ENCODE data around the gene MTF1.

Gene MTF1

DNA sequence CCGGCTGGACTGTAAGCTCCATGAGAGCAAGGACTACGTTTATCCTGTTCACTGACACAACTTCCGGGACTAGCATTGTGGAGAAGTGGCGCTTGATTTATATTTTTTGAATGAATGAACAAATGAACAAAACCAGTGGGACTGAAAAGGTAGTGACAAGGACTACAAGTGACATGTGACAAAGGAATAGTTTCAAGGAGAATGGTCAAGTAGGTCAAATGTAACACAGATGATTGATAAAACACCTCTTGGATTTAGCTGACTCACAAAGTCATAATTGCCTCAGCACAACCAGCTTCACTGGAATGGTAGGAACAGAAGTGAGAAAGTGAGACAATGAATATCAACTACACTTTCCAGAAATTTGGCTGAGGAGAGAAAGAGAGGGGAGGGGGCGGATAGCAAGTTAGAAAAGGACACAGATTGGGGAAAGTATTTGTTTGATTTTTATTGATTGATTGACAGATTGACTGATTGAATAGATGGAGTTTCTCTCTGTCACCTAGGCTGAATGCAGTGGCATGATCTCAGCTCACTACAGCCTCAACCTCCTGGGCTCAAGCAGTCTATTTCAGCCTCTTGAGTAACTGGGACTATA, 14.2 kb downstream of the MTF1 start:
- H3K9ac ChIP-seq (ENCODE audit: low read length): no peak overlapping the region
- no peaks in the 10 kb centered on the region for H3K36me3 ChIP-seq (ENCODE audit: control insufficient read depth, insufficient read depth, low read length)
- H3K27me3 ChIP-seq (ENCODE audit: control insufficient read depth, insufficient read depth, low read length): no peaks in the 10 kb centered on the region
- H3K4me3 ChIP-seq (ENCODE audit: low read length): no peak overlapping the region
- H3K27ac ChIP-seq (ENCODE audit: low read depth, low read length): no peak overlapping the region
- H3K4me1 ChIP-seq (ENCODE audit: control insufficient read depth, insufficient read depth, low read length): no peaks in the 10 kb centered on the region

DNA sequence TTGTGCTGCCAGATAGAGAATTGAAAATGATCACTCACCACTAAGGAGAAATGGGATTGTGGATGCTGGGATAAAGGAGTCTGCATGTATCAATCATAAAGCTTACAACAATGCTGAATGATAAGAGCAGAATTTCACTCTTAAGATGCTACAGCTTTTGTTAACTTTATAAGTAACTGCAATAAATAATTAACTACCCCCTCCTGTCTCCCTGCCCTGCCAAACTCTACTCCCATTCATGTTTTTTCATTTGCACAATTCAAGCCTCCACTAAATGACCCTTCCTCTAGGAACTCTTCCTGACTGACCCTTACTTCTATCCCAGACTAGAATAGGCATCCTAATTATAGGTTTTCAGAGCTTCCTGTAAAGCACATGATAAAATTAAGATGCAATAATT, 14.9 kb downstream of the MTF1 start:
- Histone ChIP-seq H3K27ac (ENCODE audit: low read depth, low read length) (no peak overlapping the region), H3K36me3 (ENCODE audit: control insufficient read depth, insufficient read depth, low read length) (peaks cover 5% of the 10 kb centered on the region), H3K27me3 (ENCODE audit: control insufficient read depth, insufficient read depth, low read length) (no peaks in the 10 kb centered on the region)

DNA sequence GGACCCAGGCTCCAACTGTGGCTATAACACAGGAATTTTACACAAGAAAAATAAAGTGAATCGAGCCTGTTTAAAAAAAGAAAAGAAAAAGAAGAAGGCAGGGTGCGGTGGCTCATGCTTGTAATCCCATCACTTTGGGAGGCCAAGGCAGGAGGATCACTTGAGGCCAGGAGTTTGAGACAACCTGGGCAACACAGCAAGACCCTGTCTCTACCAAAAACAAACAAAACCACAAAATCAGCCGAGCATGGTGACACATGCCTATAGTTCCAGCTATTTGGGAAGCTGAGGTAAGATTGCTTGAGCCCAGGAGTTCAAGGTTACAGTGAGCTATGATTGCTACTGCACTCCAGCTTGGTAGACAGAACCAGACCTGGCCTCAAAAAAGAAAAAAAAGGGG, 17.7 kb downstream of the MTF1 start:
- Histone ChIP-seq H3K36me3 (ENCODE audit: control insufficient read depth, insufficient read depth, low read length) (peaks cover 13% of the 10 kb centered on the region), H3K4me1 (ENCODE audit: control insufficient read depth, insufficient read depth, low read length) (no peaks in the 10 kb centered on the region), H3K9ac (ENCODE audit: low read length) (no peak overlapping the region), H3K27me3 (ENCODE audit: control insufficient read depth, insufficient read depth, low read length) (no peaks in the 10 kb centered on the region), H3K4me3 (ENCODE audit: low read length) (no peak overlapping the region), H3K27ac (ENCODE audit: low read depth, low read length) (no peak overlapping the region)

More for the DNA sequence above, 14.9 kb downstream of the MTF1 start:
- H3K4me3 ChIP-seq (ENCODE audit: low read length): no peak overlapping the region
- H3K4me1 ChIP-seq (ENCODE audit: control insufficient read depth, insufficient read depth, low read length): no peaks in the 10 kb centered on the region
- no peak overlapping the region for H3K9ac ChIP-seq (ENCODE audit: low read length)

DNA sequence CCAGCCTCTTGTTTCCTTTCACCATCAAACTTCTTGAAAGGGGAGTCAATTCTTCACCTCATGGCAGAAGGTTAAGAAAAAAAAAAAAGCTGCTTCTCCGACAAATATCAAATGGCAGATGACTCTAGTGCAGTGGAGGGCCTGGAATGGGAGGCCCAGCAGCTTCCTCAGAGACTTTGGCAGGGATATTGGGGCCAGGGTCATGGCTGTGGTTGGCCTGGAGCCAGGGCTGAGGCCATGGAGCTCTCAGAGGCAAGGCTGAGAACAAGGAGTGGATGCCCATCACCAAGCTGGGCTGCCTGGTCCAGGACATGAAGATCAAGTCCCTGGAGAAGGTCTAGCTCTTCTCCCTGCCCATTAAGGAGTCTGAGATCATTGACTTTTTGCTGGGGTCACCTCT, 18.7 kb downstream of the MTF1 start:
- no peak overlapping the region for H3K9ac ChIP-seq (ENCODE audit: low read length)
- H3K4me3 ChIP-seq (ENCODE audit: low read length): no peak overlapping the region
- H3K36me3 ChIP-seq (ENCODE audit: control insufficient read depth, insufficient read depth, low read length): peaks cover 17% of the 10 kb centered on the region
- H3K4me1 ChIP-seq (ENCODE audit: control insufficient read depth, insufficient read depth, low read length): no peaks in the 10 kb centered on the region
- no peaks in the 10 kb centered on the region for H3K27me3 ChIP-seq (ENCODE audit: control insufficient read depth, insufficient read depth, low read length)
- H3K27ac ChIP-seq (ENCODE audit: low read depth, low read length): no peak overlapping the region

DNA sequence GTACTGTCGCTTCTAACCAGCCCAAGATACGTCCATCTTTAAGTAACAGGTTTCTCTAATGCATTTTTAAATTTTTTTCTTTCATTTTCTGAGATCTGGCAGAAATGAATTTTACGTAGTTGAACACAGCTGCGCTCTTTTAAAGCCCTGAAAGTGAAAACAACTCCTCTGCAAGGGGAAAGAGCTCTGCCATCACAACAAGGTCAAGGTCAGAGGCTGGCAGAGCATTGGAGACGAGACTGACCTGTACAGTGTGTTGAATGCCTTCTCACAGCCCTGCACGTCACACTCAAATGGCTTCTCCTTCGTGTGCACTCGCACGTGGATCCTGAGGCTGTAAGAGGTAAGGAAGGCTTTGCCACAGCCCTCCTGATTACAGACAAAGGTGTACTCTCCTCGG, 19.7 kb downstream of the MTF1 start:
- no peak overlapping the region for H3K27ac ChIP-seq (ENCODE audit: low read depth, low read length)
- no peaks in the 10 kb centered on the region for H3K27me3 ChIP-seq (ENCODE audit: control insufficient read depth, insufficient read depth, low read length)
- H3K4me1 ChIP-seq (ENCODE audit: control insufficient read depth, insufficient read depth, low read length): no peaks in the 10 kb centered on the region
- no peak overlapping the region for H3K9ac ChIP-seq (ENCODE audit: low read length)
- H3K4me3 ChIP-seq (ENCODE audit: low read length): no peak overlapping the region
- H3K36me3 ChIP-seq (ENCODE audit: control insufficient read depth, insufficient read depth, low read length): peaks cover 24% of the 10 kb centered on the region

DNA sequence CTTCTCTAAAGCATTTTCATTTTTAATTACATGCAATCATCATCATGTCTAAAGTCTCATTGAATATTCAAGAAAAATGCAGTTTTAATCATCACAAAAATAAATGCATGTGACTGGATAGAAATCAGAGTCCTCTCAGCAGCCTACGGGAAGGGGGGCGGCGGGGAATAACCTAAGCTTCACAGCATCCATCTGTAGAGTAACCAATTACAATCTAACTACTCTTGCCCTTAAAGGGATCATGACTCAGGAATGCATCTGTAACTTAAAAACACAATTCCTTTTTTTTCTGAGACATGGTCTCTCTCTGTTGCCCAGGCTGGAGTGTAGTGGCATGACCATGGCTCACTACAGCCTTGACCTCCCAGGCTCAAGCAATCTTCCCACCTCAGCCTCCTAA, 22.6 kb downstream of the MTF1 start:
- Histone ChIP-seq H3K4me3 (ENCODE audit: low read length) (no peak overlapping the region), H3K27ac (ENCODE audit: low read depth, low read length) (no peak overlapping the region), H3K36me3 (ENCODE audit: control insufficient read depth, insufficient read depth, low read length) (peaks cover 39% of the 10 kb centered on the region), H3K4me1 (ENCODE audit: control insufficient read depth, insufficient read depth, low read length) (no peaks in the 10 kb centered on the region), H3K27me3 (ENCODE audit: control insufficient read depth, insufficient read depth, low read length) (no peaks in the 10 kb centered on the region), H3K9ac (ENCODE audit: low read length) (no peak overlapping the region)

DNA sequence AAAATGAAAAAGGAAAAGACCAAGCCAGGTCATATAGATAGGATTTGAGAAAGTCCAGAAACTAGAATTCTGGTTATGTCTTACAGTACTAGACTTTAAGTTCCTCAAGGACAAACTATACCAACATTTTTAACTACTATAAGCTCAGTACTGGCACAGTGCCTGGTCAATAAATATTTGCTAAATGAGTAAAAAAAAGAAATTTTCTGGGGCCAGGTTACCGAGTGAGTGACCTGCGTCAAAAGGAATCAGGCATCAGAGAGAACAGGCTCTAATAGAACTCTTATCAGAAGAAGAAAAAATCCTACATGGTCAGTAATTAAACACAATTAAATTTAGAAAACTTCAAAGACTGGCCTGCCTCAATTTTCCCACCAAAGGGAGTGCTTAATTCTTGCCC, 27.6 kb downstream of the MTF1 start:
- no peak overlapping the region for H3K9ac ChIP-seq (ENCODE audit: low read length)
- H3K4me1 ChIP-seq (ENCODE audit: control insufficient read depth, insufficient read depth, low read length): no peaks in the 10 kb centered on the region
- H3K27ac ChIP-seq (ENCODE audit: low read depth, low read length): no peak overlapping the region
- peaks cover 29% of the 10 kb centered on the region for H3K36me3 ChIP-seq (ENCODE audit: control insufficient read depth, insufficient read depth, low read length)
- H3K4me3 ChIP-seq (ENCODE audit: low read length): no peak overlapping the region
- no peaks in the 10 kb centered on the region for H3K27me3 ChIP-seq (ENCODE audit: control insufficient read depth, insufficient read depth, low read length)

DNA sequence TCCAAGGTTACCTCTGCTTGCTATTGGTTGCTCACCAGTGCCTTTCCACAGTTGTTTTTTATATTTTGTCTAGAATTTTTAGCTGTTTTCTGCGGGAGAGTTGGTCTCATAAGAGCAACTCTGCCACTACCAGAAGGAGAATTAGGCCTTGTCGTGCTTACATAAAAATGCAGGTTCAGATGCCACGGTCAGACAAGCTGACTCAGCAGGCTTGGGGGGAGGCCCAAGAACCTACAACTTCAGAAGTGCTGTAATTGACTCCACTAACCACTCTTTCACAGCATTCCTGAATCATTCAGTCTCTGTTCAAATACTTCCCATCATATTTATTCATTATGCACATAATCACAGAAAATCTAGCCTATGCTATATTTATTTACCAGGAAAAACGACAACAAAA, 28.3 kb downstream of the MTF1 start:
- H3K9ac ChIP-seq (ENCODE audit: low read length): no peak overlapping the region
- peaks cover 26% of the 10 kb centered on the region for H3K36me3 ChIP-seq (ENCODE audit: control insufficient read depth, insufficient read depth, low read length)
- H3K27me3 ChIP-seq (ENCODE audit: control insufficient read depth, insufficient read depth, low read length): no peaks in the 10 kb centered on the region
- H3K27ac ChIP-seq (ENCODE audit: low read depth, low read length): no peak overlapping the region
- H3K4me3 ChIP-seq (ENCODE audit: low read length): no peak overlapping the region
- H3K4me1 ChIP-seq (ENCODE audit: control insufficient read depth, insufficient read depth, low read length): no peaks in the 10 kb centered on the region

DNA sequence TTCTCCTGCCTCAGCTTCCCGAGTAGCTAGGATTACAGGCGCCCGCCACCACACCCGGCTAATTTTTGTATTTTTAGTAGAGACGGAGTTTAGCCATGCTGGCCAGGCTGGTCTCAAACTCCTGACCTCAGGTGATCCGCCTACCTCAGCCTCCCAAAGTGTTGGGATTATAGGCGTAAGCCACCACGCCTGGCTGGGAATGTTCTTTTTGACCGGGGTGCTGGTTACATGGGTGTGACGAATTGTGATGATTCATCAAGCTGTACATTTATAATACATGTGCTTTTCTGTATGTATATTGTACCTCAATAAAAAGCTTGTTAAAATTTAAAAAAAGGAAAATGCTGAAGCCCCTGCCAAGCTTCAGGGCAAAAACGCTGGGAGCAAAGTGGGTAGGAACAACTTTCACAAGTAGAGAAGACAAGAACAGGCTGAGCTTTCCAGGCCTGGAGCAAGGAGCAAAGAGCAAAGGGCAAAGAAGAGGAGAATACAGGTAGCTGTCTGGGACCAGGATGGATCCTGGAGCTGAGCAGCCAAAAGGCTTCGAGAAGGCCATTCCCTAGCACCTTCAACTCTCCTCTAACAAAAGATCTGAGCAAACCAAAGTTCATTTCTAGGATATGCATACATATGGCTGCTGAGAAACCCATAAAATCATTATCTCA, 30.9 kb downstream of the MTF1 start:
- Histone ChIP-seq H3K4me3 (ENCODE audit: low read length) (no peak overlapping the region), H3K27me3 (ENCODE audit: control insufficient read depth, insufficient read depth, low read length) (no peaks in the 10 kb centered on the region), H3K36me3 (ENCODE audit: control insufficient read depth, insufficient read depth, low read length) (peaks cover 15% of the 10 kb centered on the region), H3K27ac (ENCODE audit: low read depth, low read length) (no peak overlapping the region), H3K9ac (ENCODE audit: low read length) (no peak overlapping the region), H3K4me1 (ENCODE audit: control insufficient read depth, insufficient read depth, low read length) (no peaks in the 10 kb centered on the region)

DNA sequence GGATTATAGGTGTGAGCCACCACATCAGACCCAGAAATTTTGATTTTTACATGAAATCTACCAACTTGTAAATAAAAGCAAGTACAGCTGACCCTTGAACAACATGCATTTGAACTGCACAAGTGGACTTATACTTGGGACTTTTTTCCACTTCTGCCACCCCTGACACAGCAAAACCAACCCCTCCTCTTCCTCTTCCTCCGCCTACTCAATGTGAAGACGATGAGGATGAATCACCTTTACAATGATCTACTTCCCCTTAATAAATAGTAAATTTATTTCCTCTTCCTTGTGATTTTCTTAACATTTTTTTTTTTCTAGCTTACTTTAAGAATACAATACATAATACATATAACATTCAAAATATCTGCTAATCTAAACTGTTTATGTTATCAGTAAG, 33.9 kb downstream of the MTF1 start:
- no peak overlapping the region for H3K9ac ChIP-seq (ENCODE audit: low read length)
- no peak overlapping the region for H3K27ac ChIP-seq (ENCODE audit: low read depth, low read length)
- no peaks in the 10 kb centered on the region for H3K27me3 ChIP-seq (ENCODE audit: control insufficient read depth, insufficient read depth, low read length)
- H3K4me1 ChIP-seq (ENCODE audit: control insufficient read depth, insufficient read depth, low read length): no peaks in the 10 kb centered on the region
- H3K36me3 ChIP-seq (ENCODE audit: control insufficient read depth, insufficient read depth, low read length): peaks cover 18% of the 10 kb centered on the region
- H3K4me3 ChIP-seq (ENCODE audit: low read length): no peak overlapping the region

DNA sequence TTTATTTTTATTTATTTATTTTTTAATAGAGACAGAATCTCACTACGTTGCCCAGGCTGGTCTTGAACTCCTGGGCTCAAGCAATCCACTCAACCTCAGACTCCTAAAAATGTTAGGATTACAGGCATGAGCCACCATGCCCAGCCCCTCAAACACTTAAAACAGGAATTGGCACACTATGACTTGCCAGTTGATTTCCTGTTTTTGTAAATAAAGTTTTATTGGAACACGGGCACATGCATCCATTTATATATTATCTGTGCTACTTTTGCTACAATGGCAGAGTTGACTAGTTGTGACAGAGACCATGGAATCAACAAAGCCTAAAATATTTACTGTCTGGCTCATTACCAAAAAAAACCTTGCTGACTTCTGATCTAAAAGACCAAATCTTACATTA, 35.4 kb downstream of the MTF1 start:
- H3K4me3 ChIP-seq (ENCODE audit: low read length): no peak overlapping the region
- H3K4me1 ChIP-seq (ENCODE audit: control insufficient read depth, insufficient read depth, low read length): no peaks in the 10 kb centered on the region
- no peak overlapping the region for H3K9ac ChIP-seq (ENCODE audit: low read length)
- H3K36me3 ChIP-seq (ENCODE audit: control insufficient read depth, insufficient read depth, low read length): peaks cover 23% of the 10 kb centered on the region
- H3K27ac ChIP-seq (ENCODE audit: low read depth, low read length): no peak overlapping the region
- H3K27me3 ChIP-seq (ENCODE audit: control insufficient read depth, insufficient read depth, low read length): no peaks in the 10 kb centered on the region

DNA sequence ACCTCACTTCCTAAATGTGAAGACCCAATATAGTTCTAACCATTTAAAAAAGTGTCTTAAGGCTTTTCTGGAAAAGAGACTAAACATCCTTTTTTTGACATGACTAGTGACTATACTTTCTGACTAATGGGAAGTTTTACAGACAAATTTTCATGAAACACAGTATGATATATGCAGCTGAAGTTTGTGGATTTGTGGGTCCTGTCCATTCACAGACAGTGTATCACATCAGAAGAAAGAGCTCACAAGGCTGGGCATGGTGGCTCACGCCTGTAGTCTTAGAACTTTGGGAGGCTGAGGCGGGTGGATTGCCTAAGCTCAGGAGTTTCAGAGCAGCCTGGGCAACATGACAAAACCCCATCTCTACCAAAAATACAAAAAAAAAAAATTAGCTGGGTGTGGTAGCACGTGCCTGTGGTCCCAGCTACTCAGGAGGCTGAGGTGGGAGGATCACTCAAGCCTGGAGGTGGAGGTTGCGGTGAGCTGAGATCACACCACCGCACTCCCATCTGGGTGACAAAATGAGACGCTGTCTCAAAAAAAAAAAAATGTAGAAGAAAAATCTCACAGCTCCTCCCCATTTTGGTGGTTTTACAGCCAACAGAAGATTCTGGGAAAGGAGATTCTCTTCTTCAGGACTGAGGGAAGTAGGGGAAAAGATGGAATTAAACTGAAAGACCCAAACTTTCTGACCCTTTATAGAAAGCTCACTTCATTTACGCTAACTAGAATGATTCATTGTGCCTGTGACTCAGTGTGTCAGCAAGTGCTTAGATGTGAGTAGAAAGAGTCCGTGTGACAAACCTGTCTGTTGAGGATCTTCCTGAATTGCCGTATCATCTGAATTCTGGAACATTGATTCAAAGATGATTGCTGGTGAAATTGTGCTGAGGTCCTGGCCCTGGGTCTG, 36.2 kb downstream of the MTF1 start:
- Histone ChIP-seq H3K36me3 (ENCODE audit: control insufficient read depth, insufficient read depth, low read length) (peaks cover 23% of the 10 kb centered on the region), H3K4me3 (ENCODE audit: low read length) (no peak overlapping the region), H3K9ac (ENCODE audit: low read length) (no peak overlapping the region), H3K27me3 (ENCODE audit: control insufficient read depth, insufficient read depth, low read length) (no peaks in the 10 kb centered on the region), H3K4me1 (ENCODE audit: control insufficient read depth, insufficient read depth, low read length) (no peaks in the 10 kb centered on the region), H3K27ac (ENCODE audit: low read depth, low read length) (no peak overlapping the region)
